HepG2 (cell line): ENCODE data around the gene SPATA13. TPM values are rescaled to one million over a fixed set of nuclear protein-coding genes. Genes with fewer than 3 reads are reported as not detected.

ENCODE experiments used
- ATAC-seq: fragments of 200-7000 bp; cut with Tn5 transposase; 3 replicates; pipeline ENCODE4 v1.9.1; 2020; ENCODE audit warnings: mild to moderate bottlenecking, moderate library complexity
- BruUV-seq: library from RNA; stranded (reverse); fragments of 400-500 nt; replicated peaks from 2 replicates; lab custom pipeline; 2021; lab: Mats Ljungman, UMichigan
- CTCF ChIA-PET: fragments of 300-600 bp; formaldehyde crosslinking; extraction: SDS; loops from one replicate; lab custom pipeline; 2021; ENCODE audit warnings: low total read pairs, inconsistent platforms, low intra/inter-chr PET ratio; lab: Yijun Ruan, JAX
- POLR2A ChIA-PET: fragments of 350-600 bp; sonication (Branson Sonifier 250); formaldehyde crosslinking; loops from one replicate; lab custom pipeline; 2020; ENCODE audit warnings: antibody characterized with exemption, inconsistent platforms; lab: Yijun Ruan, JAX
- DNase-seq: peaks from one replicate; pipeline ENCODE4 v3.0.0-alpha.2; 2015; ENCODE audit warnings: low spot score
- FAIRE-seq: peaks from 3 replicates; lab custom pipeline; 2011; peaks lifted over from hg19 to GRCh38; lab: Jason Lieb, UNC
- H2AFZ ChIP-seq: one replicate; pipeline ENCODE4 v1.6.1; 2011; ENCODE audit warnings: low read length, inconsistent platforms
- H3K27ac ChIP-seq: fragments of 300-600 bp; 3 replicates; pipeline ENCODE4 v1.8.0; 2011; ENCODE audit warnings: mixed run types, mild to moderate bottlenecking, mixed read lengths, low read length, inconsistent platforms; ENCODE audit not compliant: insufficient read depth; ENCODE audit errors: extremely low read length
- H3K27me3 ChIP-seq, 2 experiments: fragments of 200-600 bp in 1 of 2; 2 replicates in 1 of 2; 3 replicates in 1 of 2; pipeline versions ENCODE4 v1.6.0 to v1.8.0; 2011; ENCODE audit warnings: low read length in 2 of 2, mild to moderate bottlenecking in 2 of 2, moderate library complexity in 2 of 2, inconsistent platforms in 1 of 2; ENCODE audit not compliant: insufficient read depth in 2 of 2, control insufficient read depth in 1 of 2
- H3K36me3 ChIP-seq, 2 experiments: fragments of 200-600 bp in 1 of 2; replicated peaks in 1 of 2; 2 replicates in 1 of 2; 3 replicates in 1 of 2; pipeline versions ENCODE4 v1.5.1 to v1.8.0; 2011; ENCODE audit warnings: low read length in 2 of 2, inconsistent platforms in 1 of 2; ENCODE audit not compliant: insufficient read depth in 2 of 2, control insufficient read depth in 1 of 2
- H3K4me1 ChIP-seq: 2 replicates; pipeline ENCODE4 v1.5.1; 2012; ENCODE audit warnings: low read length, inconsistent platforms; ENCODE audit not compliant: insufficient read depth
- H3K4me2 ChIP-seq: 2 replicates; pipeline ENCODE4 v1.6.0; 2011; ENCODE audit warnings: low read depth, low read length, inconsistent platforms
- H3K4me3 ChIP-seq, 3 experiments: fragments of 200-600 bp in 1 of 3; sonication (generic), shearing (Covaris generic) in 1 of 3; replicated peaks in 1 of 3; 2 replicates each; pipeline ENCODE4 v1.5.1; 2011 to 2016; ENCODE audit warnings: low read length in 3 of 3, inconsistent platforms in 2 of 3, low read depth in 2 of 3, mild to moderate bottlenecking in 2 of 3, control low read depth in 1 of 3, mixed read lengths in 1 of 3; ENCODE audit not compliant: insufficient read depth in 1 of 3
- H3K79me2 ChIP-seq: one replicate; pipeline ENCODE4 v1.6.1; 2011; ENCODE audit warnings: low read length, inconsistent platforms; ENCODE audit not compliant: insufficient read depth
- H3K9ac ChIP-seq: 2 replicates; pipeline ENCODE4 v1.6.0; 2011; ENCODE audit warnings: mild to moderate bottlenecking, low read depth, low read length, inconsistent platforms; ENCODE audit not compliant: insufficient read depth
- H3K9me3 ChIP-seq: 2 replicates; pipeline ENCODE4 v1.5.1; 2012; ENCODE audit warnings: mild to moderate bottlenecking, low read length
- H4K20me1 ChIP-seq: 2 replicates; pipeline ENCODE4 v1.6.0; 2011; ENCODE audit warnings: inconsistent platforms, mild to moderate bottlenecking, low read length, moderate library complexity; ENCODE audit not compliant: insufficient read depth
- ELK4 ChIP-seq: sonication (generic); formaldehyde crosslinking; IDR thresholded peaks from 2 replicates; pipeline ENCODE4 v1.9.0; 2021; ENCODE audit warnings: missing genetic modification reagents, borderline replicate concordance
- FOXP4 ChIP-seq: sonication (generic); formaldehyde crosslinking; IDR thresholded peaks from 2 replicates; pipeline ENCODE4 v1.4.0; 2020; ENCODE audit warnings: missing genetic modification reagents
- HMG20A ChIP-seq: IDR thresholded peaks from 2 replicates; pipeline ENCODE4 v1.6.1; 2016; ENCODE audit warnings: borderline replicate concordance
- MZF1 ChIP-seq: sonication (generic); formaldehyde crosslinking; IDR thresholded peaks from 2 replicates; pipeline ENCODE4 v1.8.1; 2023; ENCODE audit warnings: mild to moderate bottlenecking, missing genetic modification reagents, borderline replicate concordance
- NRL ChIP-seq: sonication (generic); formaldehyde crosslinking; IDR thresholded peaks from 2 replicates; pipeline ENCODE4 v1.5.0; 2020; ENCODE audit warnings: missing genetic modification reagents, mild to moderate bottlenecking, moderate library complexity, borderline replicate concordance
- ZBTB44 ChIP-seq: sonication (generic); formaldehyde crosslinking; IDR thresholded peaks from 2 replicates; pipeline ENCODE4 v1.4.0; 2020; ENCODE audit warnings: missing genetic modification reagents
- ZNF12 ChIP-seq: sonication (generic); formaldehyde crosslinking; IDR thresholded peaks from 2 replicates; pipeline ENCODE4 v1.5.0; 2020; ENCODE audit warnings: missing genetic modification reagents
- ZNF124 ChIP-seq: sonication (generic); formaldehyde crosslinking; IDR thresholded peaks from 2 replicates; pipeline ENCODE4 v1.4.0; 2020; ENCODE audit warnings: missing genetic modification reagents
- ZNF841 ChIP-seq: sonication (generic); formaldehyde crosslinking; IDR thresholded peaks from 2 replicates; pipeline ENCODE4 v1.8.1; 2023; ENCODE audit warnings: missing genetic modification reagents, borderline replicate concordance
- WGBS: methylation state at CpG from one replicate; pipeline ENCODE4 v1.1.6; 2017; ENCODE audit warnings: low lambda C conversion rate; 5-methylcytosine and 5-hydroxymethylcytosine counted together
- in situ Hi-C: cut with HindIII; loops from 2 replicates; pipeline ENCODE4 v1.10.0; 2017; ENCODE audit warnings: low pct_unique_long_range_greater_than_20kb; ENCODE audit not compliant: extremely low pct_ligation_motif_present
- intact Hi-C: fragments of 100-400 bp; cut with micrococcal nuclease; formaldehyde crosslinking; loops from one replicate; pipeline ENCODE4 v1.10.0; 2022; ENCODE audit not compliant: unreplicated experiment
- polyA plus RNA-seq, 8 experiments: library from polyadenylated mRNA; depleted of rRNA in 3 of 8; stranded (reverse) in 7 of 8; unstranded in 1 of 8; fragments of >200 nt; fragmentation: Illumina TruSeq in 4 of 8; extraction: Trizol in 4 of 8; gene quantifications; 2 replicates each; pipeline versions ENCODE4 v1.2.1 to v1.2.3, GENCODE V29; 2011 to 2016; ENCODE audit warnings: low read depth in 4 of 8, missing spikeins in 1 of 8, mixed read lengths in 1 of 8; ENCODE audit not compliant: insufficient read depth in 1 of 8
- total RNA-seq, 5 experiments: library from RNA; depleted of rRNA; stranded (reverse); fragments of >200 nt; fragmentation: Illumina TruSeq; extraction: Trizol; gene quantifications; 2 replicates each; pipeline ENCODE4 v1.2.3, GENCODE V29; 2016; ENCODE audit warnings: low read depth in 1 of 5

SPATA13 gene
- total and polyA plus RNA-seq, 2 of the 13 experiments (the other 11 are each of a cell fraction or from before 2014, with no cell fraction given): 11.3 to 14.2 TPM

GRCh38 chr13:24241336-24241735, 80.8 kb downstream of the SPATA13 start (continued):
- no peak for TF ChIP-seq ZNF124 (CRISPR knock-in tag)

- in situ Hi-C loops (no loop called here), intact Hi-C loops (no loop called here)
- CTCF ChIA-PET: no interaction called here
- no peaks in the 10 kb centered on the region for H3K9me3 ChIP-seq
- no peak for TF ChIP-seq ZBTB44 (CRISPR knock-in tag)
- no peak for TF ChIP-seq ZNF12 (CRISPR knock-in tag)
- 0 out of 2 replicates have a peak, but pooled peaks cover 3% of the 10 kb centered on the region for H4K20me1 ChIP-seq
- POLR2A ChIA-PET: no interaction called here
- H3K4me2 ChIP-seq: no peak overlapping the region
- no peak overlapping the region for H3K4me3 ChIP-seq
- H3K36me3 ChIP-seq: no peaks in the 10 kb centered on the region; a peak in 2 of 5 replicates
- H3K4me1 ChIP-seq: peaks cover 21% of the 10 kb centered on the region
- H3K27ac ChIP-seq: no peak overlapping the region
- FAIRE-seq (no peak), ATAC-seq (no peak), DNase-seq (no peak)
- H3K9ac ChIP-seq: no peak overlapping the region
- H3K27me3 ChIP-seq: no peaks in the 10 kb centered on the region
- 95% methylated on average over 5 of the region's 5 CpGs for WGBS
- BruUV-seq: no TSS peak
- no peak overlapping the region for H2AFZ ChIP-seq
- H3K79me2 ChIP-seq: no peaks in the 10 kb centered on the region
Observed at GRCh38 chr13:24242100-24242499, 81.6 kb downstream of the SPATA13 start.

GRCh38 chr13:24243302-24243701, 82.8 kb downstream of the SPATA13 start:
- no peak for ATAC-seq
- TF ChIP-seq ELK4 (CRISPR knock-in tag): no peak
- TF ChIP-seq NRL (CRISPR knock-in tag): no peak
- TF ChIP-seq ZNF841 (CRISPR knock-in tag): no peak
- TF ChIP-seq FOXP4 (CRISPR knock-in tag): no peak
- no peak for TF ChIP-seq HMG20A
- TF ChIP-seq MZF1 (CRISPR knock-in tag): no peak

More at GRCh38 chr13:24243302-24243701, 82.8 kb downstream of the SPATA13 start:
- Histone ChIP-seq H4K20me1 (0 out of 2 replicates have a peak, but pooled peaks cover 3% of the 10 kb centered on the region), H3K36me3 (no peaks in the 10 kb centered on the region; a peak in 2 of 5 replicates), H3K4me3 (no peak overlapping the region), H3K79me2 (no peaks in the 10 kb centered on the region), H3K27ac (no peak overlapping the region), H3K9ac (no peak overlapping the region), H3K9me3 (no peaks in the 10 kb centered on the region), H3K27me3 (no peaks in the 10 kb centered on the region), H2AFZ (no peak overlapping the region), H3K4me2 (no peak overlapping the region), H3K4me1 (peaks cover 21% of the 10 kb centered on the region)
- BruUV-seq: no TSS peak
- intact Hi-C loops (no loop called here), in situ Hi-C loops (no loop called here)
- POLR2A ChIA-PET: no interaction called here
- WGBS: 97% methylated on average over 2 of the region's 2 CpGs
- no peak for FAIRE-seq
- CTCF ChIA-PET: no interaction called here
- DNase-seq: no peak
